Measurements from ENCODE around the gene CLDN1.

The CLDN1 gene

GRCh38 chr3:190336516-190337189, 14.4 kb upstream of the CLDN1 start:
- in situ Hi-C loops (cut with MboI; ENCODE audit: low sequenced_read_pairs) = no loop called here

- in situ Hi-C loops (cut with MboI; ENCODE audit: low sequenced_read_pairs) = no loop called here
Measured at GRCh38 chr3:190333961-190334360, 11.7 kb upstream of the CLDN1 start.

- in situ Hi-C loops (cut with MboI; ENCODE audit: low sequenced_read_pairs) = no loop called here
Measured at GRCh38 chr3:190330936-190331734, 8.9 kb upstream of the CLDN1 start.

DNA sequence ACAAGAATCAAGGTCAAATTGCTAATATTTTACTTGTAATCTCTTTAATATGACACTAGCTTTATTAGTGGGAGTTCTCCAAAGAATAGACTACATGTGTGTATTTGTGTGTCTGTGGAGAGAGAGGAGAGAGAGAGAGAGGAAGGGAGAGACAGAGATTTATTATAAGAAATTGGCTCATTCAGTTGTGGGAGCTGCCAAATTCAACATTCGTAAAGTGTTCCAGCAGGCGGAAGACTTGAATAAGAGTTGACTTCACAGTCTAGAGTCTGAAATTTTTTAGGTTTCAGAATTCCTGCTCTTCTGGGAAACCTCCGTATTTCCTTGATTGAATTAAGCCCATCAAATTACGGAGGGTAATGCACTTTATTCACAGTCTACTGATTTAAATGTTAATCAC, 4.7 kb upstream of the CLDN1 start:
- in situ Hi-C loops (cut with MboI; ENCODE audit: low sequenced_read_pairs) = no loop called here

GRCh38 chr3:190326361-190326760, 4.1 kb upstream of the CLDN1 start:
- in situ Hi-C loops (cut with MboI; ENCODE audit: low sequenced_read_pairs) = no loop called here

GRCh38 chr3:190325923-190326322, 3.7 kb upstream of the CLDN1 start:
- in situ Hi-C loops (cut with MboI; ENCODE audit: low sequenced_read_pairs) = no loop called here

- in situ Hi-C loops (cut with MboI; ENCODE audit: low sequenced_read_pairs) = no loop called here
Measured at GRCh38 chr3:190323246-190323626, 990 bp upstream of the CLDN1 start.

DNA sequence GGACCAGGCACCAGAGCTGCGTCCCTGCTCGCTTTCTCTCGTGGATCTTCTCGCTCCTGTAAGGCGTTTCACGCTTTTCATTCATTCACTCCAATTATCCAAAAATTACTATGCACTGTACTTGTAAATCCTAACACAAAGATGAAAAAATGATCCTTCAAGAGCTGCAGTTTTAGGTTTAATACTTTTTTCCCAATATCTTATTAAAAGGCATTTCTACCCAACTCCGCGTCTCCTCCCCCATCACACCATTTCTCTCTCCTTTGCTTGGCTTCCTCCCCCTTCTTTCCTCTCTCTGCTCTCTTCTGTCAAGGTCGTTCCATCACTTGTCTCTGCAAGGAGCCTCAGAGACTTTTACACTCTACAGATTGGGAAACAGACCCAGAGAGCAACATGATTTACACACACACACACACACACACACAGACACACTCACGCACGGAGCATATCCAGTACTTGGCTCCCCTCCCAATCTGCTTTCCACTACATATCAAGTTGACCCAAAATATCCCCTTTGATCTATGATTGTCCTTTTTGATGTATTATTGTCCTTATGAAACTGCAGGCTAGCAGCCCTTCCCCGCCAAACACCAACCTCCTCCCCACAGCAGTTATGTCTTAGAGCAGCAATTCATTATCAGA, 479 bp upstream of the CLDN1 start:
- in situ Hi-C loops (cut with MboI; ENCODE audit: low sequenced_read_pairs) = no loop called here

DNA sequence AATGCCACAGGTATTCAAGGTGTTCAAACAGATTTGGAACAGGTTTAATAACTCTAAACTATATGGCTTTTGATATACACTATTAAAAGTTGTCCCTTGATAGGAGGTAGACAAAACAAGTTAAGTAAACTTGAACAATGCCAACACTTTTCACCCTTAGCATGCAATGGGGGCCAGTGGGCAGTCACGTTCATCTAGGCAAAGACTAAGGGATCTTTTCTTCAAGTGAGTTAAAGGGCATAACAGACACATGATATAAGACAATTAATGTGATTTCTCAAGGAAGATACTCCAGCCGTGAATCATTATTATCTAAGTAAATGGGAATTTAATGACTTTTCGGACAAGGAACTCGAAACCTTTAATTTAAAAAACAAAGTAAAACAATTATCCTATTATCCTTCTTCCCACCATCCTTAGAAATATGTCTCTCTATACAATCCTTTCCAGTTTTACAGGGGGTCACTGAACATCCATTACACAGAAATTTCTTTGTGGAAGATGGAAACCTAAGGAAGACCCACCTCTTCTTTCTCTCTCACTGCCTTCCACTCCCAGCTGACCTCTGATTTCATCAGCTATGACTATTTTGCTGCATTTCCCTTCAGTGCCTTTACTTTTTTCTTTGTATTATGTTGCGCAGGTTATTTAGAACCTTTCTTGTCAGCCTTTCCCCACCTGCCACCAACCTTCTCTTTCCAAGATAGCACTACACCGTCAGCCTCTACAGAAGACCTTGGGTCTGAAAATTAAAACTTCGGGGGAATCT, 1.5 kb downstream of the CLDN1 start:
- in situ Hi-C loops (cut with MboI; ENCODE audit: low sequenced_read_pairs) = no loop called here

GRCh38 chr3:190319660-190320059, 2.6 kb downstream of the CLDN1 start:
- in situ Hi-C loops (cut with MboI; ENCODE audit: low sequenced_read_pairs) = no loop called here

- in situ Hi-C loops (cut with MboI; ENCODE audit: low sequenced_read_pairs) = no loop called here
Measured at GRCh38 chr3:190318666-190319065, 3.6 kb downstream of the CLDN1 start.

- in situ Hi-C loops (cut with MboI; ENCODE audit: low sequenced_read_pairs) = no loop called here
Measured at GRCh38 chr3:190314741-190315140, 7.5 kb downstream of the CLDN1 start.

- in situ Hi-C loops (cut with MboI; ENCODE audit: low sequenced_read_pairs) = no loop called here
Measured at GRCh38 chr3:190309414-190309813, 12.8 kb downstream of the CLDN1 start.

GRCh38 chr3:190308154-190308553, 14.1 kb downstream of the CLDN1 start:
- in situ Hi-C loops (cut with MboI; ENCODE audit: low sequenced_read_pairs) = no loop called here

DNA sequence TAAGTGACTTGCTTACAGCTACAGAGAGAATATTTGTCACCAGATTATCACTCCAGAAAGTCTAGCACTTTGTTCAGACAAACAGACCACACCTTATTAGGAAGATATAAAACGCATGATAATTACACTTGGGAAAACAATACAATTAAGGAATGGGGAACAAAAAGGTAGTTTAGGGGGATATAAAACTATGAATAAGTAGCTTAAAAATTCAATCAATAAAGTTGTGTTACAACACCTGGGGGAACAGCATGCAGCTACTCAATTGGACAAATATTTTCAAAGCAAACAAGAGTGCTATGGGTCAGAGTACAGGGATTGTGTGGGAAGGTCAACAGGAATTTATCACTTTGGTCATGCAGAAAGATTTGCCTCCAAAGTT, 15.1 kb downstream of the CLDN1 start:
- in situ Hi-C loops (cut with MboI; ENCODE audit: low sequenced_read_pairs) = no loop called here

DNA sequence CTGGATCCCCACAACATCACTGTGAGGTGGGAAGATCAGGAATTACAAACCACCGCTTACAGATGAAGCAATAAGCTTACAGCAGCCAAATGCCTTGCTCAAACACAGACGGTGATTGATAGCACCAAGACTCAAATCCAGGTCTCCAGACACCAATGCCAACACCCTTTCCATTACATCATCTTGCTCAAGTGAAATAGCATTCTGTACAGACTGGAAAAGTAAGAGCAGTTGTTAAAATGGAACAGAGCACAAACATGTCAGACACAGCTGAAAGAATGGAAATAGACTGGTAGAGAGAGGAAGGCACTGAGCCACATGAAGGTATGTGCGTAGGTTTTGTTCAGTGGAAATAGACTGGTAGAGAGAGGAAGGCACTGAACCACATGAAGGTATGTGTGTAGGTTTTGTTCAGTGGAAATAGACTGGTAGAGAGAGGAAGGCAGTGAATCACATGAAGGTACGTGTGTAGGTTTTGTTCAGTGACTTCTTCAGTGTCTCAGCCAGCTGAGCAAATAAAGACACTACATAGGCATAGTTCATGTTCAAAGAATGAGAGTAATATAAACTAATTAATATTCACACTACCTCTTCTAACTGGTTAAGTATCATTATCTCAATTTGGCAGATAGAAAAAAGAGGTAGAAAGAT, 15.6 kb downstream of the CLDN1 start:
- in situ Hi-C loops (cut with MboI; ENCODE audit: low sequenced_read_pairs) = no loop called here

GRCh38 chr3:190306026-190306425, 16.2 kb downstream of the CLDN1 start:
- in situ Hi-C loops (cut with MboI; ENCODE audit: low sequenced_read_pairs) = no loop called here

GRCh38 chr3:190305406-190305805, 16.8 kb downstream of the CLDN1 start:
- in situ Hi-C loops (cut with MboI; ENCODE audit: low sequenced_read_pairs) = no loop called here

DNA sequence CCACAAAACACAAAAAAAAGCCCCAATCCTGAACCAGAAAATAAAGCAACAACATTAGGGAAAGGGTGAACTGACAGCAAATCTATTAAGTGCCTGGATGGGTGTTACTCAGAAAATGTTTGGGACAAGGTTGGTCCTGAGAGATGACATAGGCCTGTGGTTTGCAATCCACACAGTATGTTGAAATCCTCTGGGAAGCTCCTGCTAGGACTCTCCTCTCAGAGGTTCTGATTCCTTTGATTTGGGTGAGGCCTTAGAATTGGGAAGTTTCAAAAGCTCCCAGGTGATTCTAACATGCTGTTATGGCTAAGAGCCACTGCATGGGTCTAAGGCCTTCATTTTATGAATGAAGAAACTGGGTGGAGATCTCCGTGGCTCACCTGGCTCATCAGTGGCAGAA, 18.4 kb downstream of the CLDN1 start:
- in situ Hi-C loops (cut with MboI; ENCODE audit: low sequenced_read_pairs) = no loop called here

DNA sequence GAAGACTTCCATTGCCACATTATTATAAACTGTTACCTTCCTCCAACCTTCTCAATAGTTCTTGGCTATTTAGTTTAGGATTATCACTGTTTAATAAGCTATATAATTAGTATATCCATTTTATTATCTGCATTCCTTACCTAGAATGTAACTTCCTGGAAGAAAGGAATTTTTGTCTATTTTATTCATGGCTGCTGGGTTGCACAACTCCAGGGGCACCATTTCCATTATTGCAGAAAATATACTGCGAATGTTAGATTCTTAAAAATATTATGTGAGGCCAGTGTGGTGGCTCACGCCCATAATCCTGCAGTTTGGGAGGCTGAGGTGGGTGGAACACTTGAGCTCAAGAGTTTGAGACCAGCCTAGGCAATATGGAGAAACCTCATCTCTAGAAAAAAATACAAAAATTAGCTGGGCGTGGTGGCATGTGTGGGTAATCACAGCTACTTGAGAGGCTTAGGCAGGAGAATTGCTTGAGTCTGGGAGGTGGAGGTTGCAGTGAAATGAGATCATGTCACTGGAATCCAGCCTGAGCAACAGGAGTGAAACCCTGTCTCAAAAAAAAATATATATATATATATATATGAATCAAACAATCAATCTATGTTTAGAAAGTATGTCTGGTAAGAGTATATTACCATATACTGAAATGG, 19.9 kb downstream of the CLDN1 start:
- in situ Hi-C loops (cut with MboI; ENCODE audit: low sequenced_read_pairs) = no loop called here
